ENCODE data around the gene CELA3A.
A peak's percentile ranks its signal among the peaks of the same experiment; 100 is the strongest.

The CELA3A gene

GRCh38 chr1:22024485-22025367 lies 23.3 kb downstream of the CELA3A start:
- peak overlapping the region; percentile 98 for H3K4me3 ChIP-seq (ENCODE audit: low read depth, low read length)
- no peaks in the 10 kb centered on the region for H3K9me3 ChIP-seq (ENCODE audit: control insufficient read depth, insufficient read depth, low read depth, low read length)
- ChIA-PET CTCF (interaction anchor here (0.6 to 1.7 kb wide), 8 partner anchors 10 to 792 kb away, joined by 3 to 6 read pairs (median 4); no protein-coding TSS in a partner anchor), POLR2A (interaction anchor here (0.8 to 3.9 kb wide), 10 partner anchors 9 to 679 kb away, joined by 3 to 54 read pairs (median 4); partner anchors contain the start of genes CDC42 and HSPG2)
- peak overlapping the region; percentile 91; the same call in 1 of the 2 replicates for H3K27ac ChIP-seq (ENCODE audit: extremely low read depth, low read depth, low read length)
- H3K36me3 ChIP-seq (ENCODE audit: control insufficient read depth in 2 of 2, insufficient read depth in 1 of 2, low read length in 2 of 2) = peaks cover 0 to 4% of the 10 kb centered on the region in 2 experiments; a peak in 1 of 3 replicates
- no peaks in the 10 kb centered on the region for H3K4me1 ChIP-seq (ENCODE audit: control insufficient read depth, insufficient read depth, low read length)
- peak; percentile 62; the same call in 1 of the 2 replicates for TF ChIP-seq SCRT2 (tag by site-specific recombination; IDR thresholded peaks at IDR 0.05)
- TF ChIP-seq ZFP3 (tag by site-specific recombination; IDR thresholded peaks at IDR 0.05; ENCODE audit: low read depth) = peak; percentile 86
- no peak; the same call in 1 of the 2 replicates for TF ChIP-seq ZNF398 (tag by site-specific recombination; IDR thresholded peaks at IDR 0.05)
- TF ChIP-seq ELK4 (IDR thresholded peaks at IDR 0.05; ENCODE audit: borderline replicate concordance, low read depth, low read length) = no peak
- TF ChIP-seq ZNF121 (tag by site-specific recombination; IDR thresholded peaks at IDR 0.05) = peak; percentile 54; the same call in 1 of the 2 replicates
- TF ChIP-seq ZNF629 (tag by site-specific recombination; IDR thresholded peaks at IDR 0.05) = peak; percentile 65
- peak; percentile 11; the same call in 1 of the 2 replicates for TF ChIP-seq ZNF76 (tag by site-specific recombination; IDR thresholded peaks at IDR 0.05; ENCODE audit: borderline replicate concordance, low read depth)
- TF ChIP-seq ZNF335 (tag by site-specific recombination; conservative IDR thresholded peaks at IDR 0.05) = peak; percentile 81
- peak; percentile 80 for TF ChIP-seq ZBTB20 (tag by site-specific recombination; IDR thresholded peaks at IDR 0.05)
- TF ChIP-seq ZNF19 (tag by site-specific recombination; IDR thresholded peaks at IDR 0.05; ENCODE audit: low read depth) = no peak
- no peak for TF ChIP-seq ZNF221 (tag by site-specific recombination; IDR thresholded peaks at IDR 0.05; ENCODE audit: borderline replicate concordance)
- no peak for TF ChIP-seq ZBTB48 (tag by site-specific recombination; IDR thresholded peaks at IDR 0.05)
- no peak for TF ChIP-seq IKZF3 (tag by site-specific recombination; IDR thresholded peaks at IDR 0.05)
- peak; percentile 76 for TF ChIP-seq KLF17 (tag by site-specific recombination; IDR thresholded peaks at IDR 0.05)
- TF ChIP-seq PRDM10 (tag by site-specific recombination; IDR thresholded peaks at IDR 0.05) = peak; percentile 87
- peak; percentile 82 for TF ChIP-seq ZBTB17 (tag by site-specific recombination; IDR thresholded peaks at IDR 0.05)
- peak; percentile 67 for TF ChIP-seq OSR2 (tag by site-specific recombination; IDR thresholded peaks at IDR 0.05)
- TF ChIP-seq ZFHX2 (tag by site-specific recombination; conservative IDR thresholded peaks at IDR 0.05) = peak; percentile 63; the same call in 1 of the 2 replicates
- TF ChIP-seq ZBTB7A (tag by site-specific recombination; IDR thresholded peaks at IDR 0.05; ENCODE audit: low read depth) = peak; percentile 13
- peak; percentile 67 for TF ChIP-seq GFI1B (tag by site-specific recombination; IDR thresholded peaks at IDR 0.05)
- TF ChIP-seq EGR2 (tag by site-specific recombination; IDR thresholded peaks at IDR 0.05; ENCODE audit: low read depth) = no peak
- peak; percentile 26; the same call in 1 of the 2 replicates for TF ChIP-seq INSM2 (tag by site-specific recombination; IDR thresholded peaks at IDR 0.05)
- peak; percentile 71 for TF ChIP-seq ZBTB8A (tag by site-specific recombination; IDR thresholded peaks at IDR 0.05)
- no peak for TF ChIP-seq OVOL3 (tag by site-specific recombination; IDR thresholded peaks at IDR 0.05)
- TF ChIP-seq GLI4 (tag by site-specific recombination; IDR thresholded peaks at IDR 0.05) = no peak; the same call in 1 of the 2 replicates
- 0 out of 2 replicates have a peak, but pooled peaks have one; percentile 5 for TF ChIP-seq ZSCAN30 (tag by site-specific recombination; IDR thresholded peaks at IDR 0.05)
- TF ChIP-seq ZNF837 (tag by site-specific recombination; IDR thresholded peaks at IDR 0.05) = no peak
- TF ChIP-seq ZNF596 (tag by site-specific recombination; IDR thresholded peaks at IDR 0.05) = peak; percentile 66; the same call in 1 of the 2 replicates

Data from HEK293 (cell line).